ENCODE results near the gene AFAP1. TPM values are rescaled to one million over a fixed set of nuclear protein-coding genes. Genes with fewer than 3 reads are reported as not detected.

The AFAP1 gene
- polyA plus RNA-seq, 1 experiment: 48.5 TPM

GRCh38 chr4:7928711-7929110 lies 10.9 kb downstream of the AFAP1 start:
- CTCF ChIA-PET: interaction anchor here (0.9 to 7.4 kb wide), 6 partner anchors 10 to 129 kb away, joined by 3 to 59 read pairs (median 5); partner anchors contain the start of gene AFAP1
- POLR2A ChIA-PET: no interaction called here
- no peaks in the 10 kb centered on the region for H3K27me3 ChIP-seq (ENCODE audit: control insufficient read depth, insufficient read depth, low read length)
- no peak for TF ChIP-seq CTCF (IDR thresholded peaks at IDR 0.05; ENCODE audit: insufficient read depth, low read depth, low read length)
- H3K36me3 ChIP-seq (ENCODE audit: control insufficient read depth, insufficient read depth, low read length): peaks cover 1% of the 10 kb centered on the region; the same call in 1 of the 2 replicates
- no peak overlapping the region for H3K4me3 ChIP-seq (ENCODE audit: low read depth, low read length)
- DNase-seq (ENCODE audit: low read depth): no peak

GRCh38 chr4:7926822-7927221 lies 12.8 kb downstream of the AFAP1 start:
- no peaks in the 10 kb centered on the region; the same call in 1 of the 2 replicates for H3K36me3 ChIP-seq (ENCODE audit: control insufficient read depth, insufficient read depth, low read length)
- ChIA-PET POLR2A (no interaction called here), CTCF (interaction anchor here (4.7 to 7.4 kb wide), 2 partner anchors 12 to 123 kb away, joined by 18 to 59 read pairs; partner anchors contain the start of gene AFAP1)
- no peaks in the 10 kb centered on the region for H3K27me3 ChIP-seq (ENCODE audit: control insufficient read depth, insufficient read depth, low read length)
- no peak overlapping the region for H3K4me3 ChIP-seq (ENCODE audit: low read depth, low read length)
- no peak for DNase-seq (ENCODE audit: low read depth)
- TF ChIP-seq CTCF (IDR thresholded peaks at IDR 0.05; ENCODE audit: insufficient read depth, low read depth, low read length): no peak

- Histone ChIP-seq H3K27me3 (ENCODE audit: control insufficient read depth, insufficient read depth, low read length) (no peaks in the 10 kb centered on the region), H3K36me3 (ENCODE audit: control insufficient read depth, insufficient read depth, low read length) (no peaks in the 10 kb centered on the region; the same call in 1 of the 2 replicates), H3K4me3 (ENCODE audit: low read depth, low read length) (no peak overlapping the region)
- DNase-seq (ENCODE audit: low read depth): no peak
- TF ChIP-seq CTCF (IDR thresholded peaks at IDR 0.05; ENCODE audit: insufficient read depth, low read depth, low read length): no peak
- POLR2A ChIA-PET: interaction anchor here (0.6 kb wide), 1 partner anchor 20 kb away, joined by 3 read pairs; no protein-coding TSS in a partner anchor
- CTCF ChIA-PET: interaction anchor here (0.6 to 2.6 kb wide), 3 partner anchors 11 to 236 kb away, joined by 3 to 5 read pairs (median 4); no protein-coding TSS in a partner anchor
These were observed 15.1 kb downstream of the AFAP1 start for GRCh38 chr4:7924570-7924969.

GRCh38 chr4:7924163-7924562 lies 15.5 kb downstream of the AFAP1 start:
- Histone ChIP-seq H3K4me3 (ENCODE audit: low read depth, low read length) (no peak overlapping the region), H3K27me3 (ENCODE audit: control insufficient read depth, insufficient read depth, low read length) (no peaks in the 10 kb centered on the region), H3K36me3 (ENCODE audit: control insufficient read depth, insufficient read depth, low read length) (no peaks in the 10 kb centered on the region; the same call in 1 of the 2 replicates)
- no peak for TF ChIP-seq CTCF (IDR thresholded peaks at IDR 0.05; ENCODE audit: insufficient read depth, low read depth, low read length)
- DNase-seq (ENCODE audit: low read depth): no peak
- ChIA-PET CTCF (interaction anchor here (0.6 to 2.6 kb wide), 2 partner anchors 64 to 235 kb away, joined by 3 to 5 read pairs; no protein-coding TSS in a partner anchor), POLR2A (interaction anchor here (0.6 kb wide), 1 partner anchor 21 kb away, joined by 3 read pairs; no protein-coding TSS in a partner anchor)

- H3K4me3 ChIP-seq (ENCODE audit: low read depth, low read length): no peak overlapping the region
- ChIA-PET CTCF (interaction anchor here (0.6 to 2.6 kb wide), 4 partner anchors 8 to 66 kb away, joined by 3 to 6 read pairs (median 4); no protein-coding TSS in a partner anchor), POLR2A (no interaction called here)
These were observed 17.2 kb downstream of the AFAP1 start for GRCh38 chr4:7922466-7922865.

More at GRCh38 chr4:7922466-7922865, 17.2 kb downstream of the AFAP1 start:
- Histone ChIP-seq H3K36me3 (ENCODE audit: control insufficient read depth, insufficient read depth, low read length) (no peaks in the 10 kb centered on the region; the same call in 1 of the 2 replicates), H3K27me3 (ENCODE audit: control insufficient read depth, insufficient read depth, low read length) (no peaks in the 10 kb centered on the region)
- no peak for TF ChIP-seq CTCF (IDR thresholded peaks at IDR 0.05; ENCODE audit: insufficient read depth, low read depth, low read length)
- no peak for DNase-seq (ENCODE audit: low read depth)

Data from BJ (cell line).